GM12801 (cell line): ENCODE data around the gene MMP23B.
"Not testable (repeated sequence)": the region's sequence is repeated elsewhere in the genome, so short reads cannot be mapped to it uniquely, and the experiment has no call there.

Experiments
- TF ChIP-seq, protein P1 (sequence below): IDR thresholded peaks from one replicate; pipeline ENCODE4 v1.5.1; 2011; ENCODE audit warnings: control low read depth; ENCODE audit not compliant: insufficient read length; ENCODE audit errors: extremely low read depth

Gene MMP23B

DNA sequence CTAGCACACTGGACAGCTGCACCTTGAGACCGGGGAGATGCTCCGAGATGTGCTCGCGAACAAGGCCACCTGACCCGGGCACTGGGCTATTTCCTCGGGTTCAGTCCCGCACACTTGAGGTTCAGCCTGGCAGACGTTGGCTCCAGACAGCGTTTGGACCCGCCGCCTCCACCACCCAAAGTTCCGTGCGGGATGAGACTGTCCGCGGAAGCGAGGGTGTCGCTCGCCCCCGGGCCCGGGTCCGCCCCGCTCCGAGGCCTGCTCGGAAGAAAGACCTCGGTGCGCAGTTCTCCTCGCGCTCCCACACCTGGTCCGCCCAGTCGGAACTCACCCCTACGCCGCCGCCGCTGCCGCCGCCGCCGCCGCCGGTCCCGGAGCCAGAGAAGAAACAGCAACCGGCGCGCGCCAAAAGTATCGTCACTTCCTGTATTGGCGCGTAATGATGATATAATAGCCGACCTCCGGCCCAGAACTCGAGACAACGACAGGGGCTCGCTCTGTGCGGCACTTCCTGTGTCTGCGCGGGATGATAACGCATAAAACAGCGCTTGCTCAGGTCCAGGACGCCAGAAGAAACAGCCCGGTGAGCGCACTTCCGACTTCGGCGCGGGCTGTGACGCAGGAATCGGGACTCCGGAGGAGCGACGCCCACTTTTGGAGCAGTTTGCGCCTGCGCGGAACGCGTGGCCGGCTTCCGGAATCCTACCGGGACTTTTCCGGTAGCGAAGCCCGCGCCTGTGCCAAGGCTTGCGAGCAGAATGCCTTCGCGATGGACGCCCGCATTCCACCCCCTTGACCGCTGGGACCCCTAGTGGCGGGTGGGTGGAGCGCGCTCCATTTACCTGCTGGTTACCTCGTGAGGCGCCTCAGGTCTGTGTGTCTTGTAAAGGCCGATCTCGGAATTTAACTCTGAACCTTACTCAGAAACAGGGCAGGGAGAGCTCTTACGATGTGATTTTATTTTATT, 26.9 kb downstream of the MMP23B start, which contains the start of gene CDK11B:
Gene CDK11B (minus strand): TSS at position 422 of the 967 bp plus-strand sequence. CDS start 1,519 bp downstream, outside the sequence.
- TF ChIP-seq, protein P1, sequence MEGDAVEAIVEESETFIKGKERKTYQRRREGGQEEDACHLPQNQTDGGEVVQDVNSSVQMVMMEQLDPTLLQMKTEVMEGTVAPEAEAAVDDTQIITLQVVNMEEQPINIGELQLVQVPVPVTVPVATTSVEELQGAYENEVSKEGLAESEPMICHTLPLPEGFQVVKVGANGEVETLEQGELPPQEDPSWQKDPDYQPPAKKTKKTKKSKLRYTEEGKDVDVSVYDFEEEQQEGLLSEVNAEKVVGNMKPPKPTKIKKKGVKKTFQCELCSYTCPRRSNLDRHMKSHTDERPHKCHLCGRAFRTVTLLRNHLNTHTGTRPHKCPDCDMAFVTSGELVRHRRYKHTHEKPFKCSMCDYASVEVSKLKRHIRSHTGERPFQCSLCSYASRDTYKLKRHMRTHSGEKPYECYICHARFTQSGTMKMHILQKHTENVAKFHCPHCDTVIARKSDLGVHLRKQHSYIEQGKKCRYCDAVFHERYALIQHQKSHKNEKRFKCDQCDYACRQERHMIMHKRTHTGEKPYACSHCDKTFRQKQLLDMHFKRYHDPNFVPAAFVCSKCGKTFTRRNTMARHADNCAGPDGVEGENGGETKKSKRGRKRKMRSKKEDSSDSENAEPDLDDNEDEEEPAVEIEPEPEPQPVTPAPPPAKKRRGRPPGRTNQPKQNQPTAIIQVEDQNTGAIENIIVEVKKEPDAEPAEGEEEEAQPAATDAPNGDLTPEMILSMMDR, result not testable (repeated sequence)

DNA sequence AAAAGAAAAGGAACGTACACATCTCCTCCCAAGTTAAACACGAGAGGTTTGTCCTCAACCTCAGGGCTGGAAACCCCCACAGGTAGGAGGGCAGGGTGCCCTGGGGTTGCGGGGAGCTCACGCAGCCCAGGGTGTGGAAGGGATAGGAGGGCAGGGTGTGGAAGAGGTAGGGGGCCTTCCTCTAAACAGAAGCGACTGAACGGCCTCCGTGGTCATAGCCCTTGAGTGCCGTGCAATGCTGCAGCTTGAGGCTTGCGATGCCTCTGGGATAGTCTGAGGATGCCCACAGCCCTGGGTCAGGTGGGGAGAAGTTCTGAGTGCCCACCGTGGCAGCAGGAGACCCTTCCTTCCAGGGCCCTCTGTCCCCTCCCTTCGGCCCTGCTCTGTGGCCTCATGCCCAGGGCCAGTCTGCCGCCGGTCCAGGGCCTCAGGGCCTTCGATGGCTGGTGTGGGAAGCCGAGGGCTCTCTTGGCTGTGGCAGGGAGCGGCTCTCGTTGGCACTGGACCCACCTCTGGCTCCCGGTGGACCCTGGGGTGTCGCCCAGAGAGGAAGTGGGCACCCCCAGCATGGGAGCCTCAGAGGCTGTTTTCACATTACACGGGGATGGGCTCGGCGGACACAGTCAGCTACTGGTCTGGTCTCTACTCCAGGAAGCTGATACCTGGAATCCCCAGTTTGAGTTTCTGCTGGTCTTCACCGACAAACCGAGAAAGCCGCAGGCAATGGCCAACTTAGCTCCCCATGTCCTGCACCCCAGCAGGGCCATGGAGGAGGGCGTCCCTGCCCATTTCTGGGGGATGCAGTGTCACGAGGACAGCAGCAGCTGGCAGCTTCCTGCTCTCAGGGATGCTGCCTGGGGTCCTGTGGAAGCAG, 33.2 kb downstream of the MMP23B start:
- TF ChIP-seq, protein P1, result no peak

DNA sequence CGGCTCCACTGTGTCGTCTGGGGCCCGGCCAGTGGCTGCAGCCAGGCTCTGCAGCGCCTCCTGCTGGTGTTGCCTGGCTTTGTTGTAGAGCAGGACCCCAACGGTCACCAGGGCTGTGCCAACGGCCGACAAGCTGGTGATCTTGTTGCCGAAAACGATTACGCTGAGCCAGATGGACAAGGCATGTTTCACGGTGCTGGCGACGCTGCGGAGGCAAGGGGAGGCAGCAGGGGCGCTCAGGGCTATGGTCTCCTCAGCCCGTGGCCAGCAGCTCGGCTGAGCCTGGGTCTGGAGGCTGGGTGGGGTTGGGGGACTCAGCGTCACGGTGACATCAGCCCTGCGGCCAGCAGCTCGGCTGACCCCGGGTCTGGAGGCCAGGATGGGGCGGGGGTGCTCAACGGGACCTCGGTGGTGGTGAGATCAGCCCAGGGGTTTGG, 33.9 kb downstream of the MMP23B start:
- TF ChIP-seq, protein P1, result no peak

DNA sequence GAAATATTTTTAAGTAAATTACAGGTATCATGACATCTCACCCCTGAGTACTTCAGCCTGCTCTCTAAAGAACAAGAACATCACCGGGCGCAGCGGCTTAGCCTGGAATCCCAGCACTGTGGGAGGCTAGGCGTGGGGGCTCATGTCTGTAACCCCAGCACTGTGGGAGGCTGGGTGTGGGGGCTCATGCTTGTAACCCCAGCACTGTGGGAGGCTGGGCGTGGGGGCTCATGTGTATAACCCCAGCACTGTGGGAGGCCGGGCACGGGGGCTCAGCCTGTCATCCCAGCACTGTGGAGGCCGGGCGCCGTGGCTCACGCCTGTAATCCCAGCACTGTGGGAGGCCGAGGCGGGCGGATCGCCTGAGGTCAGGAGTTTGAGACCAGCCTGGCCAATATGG, 34.6 kb downstream of the MMP23B start:
- TF ChIP-seq, protein P1, result no peak

DNA sequence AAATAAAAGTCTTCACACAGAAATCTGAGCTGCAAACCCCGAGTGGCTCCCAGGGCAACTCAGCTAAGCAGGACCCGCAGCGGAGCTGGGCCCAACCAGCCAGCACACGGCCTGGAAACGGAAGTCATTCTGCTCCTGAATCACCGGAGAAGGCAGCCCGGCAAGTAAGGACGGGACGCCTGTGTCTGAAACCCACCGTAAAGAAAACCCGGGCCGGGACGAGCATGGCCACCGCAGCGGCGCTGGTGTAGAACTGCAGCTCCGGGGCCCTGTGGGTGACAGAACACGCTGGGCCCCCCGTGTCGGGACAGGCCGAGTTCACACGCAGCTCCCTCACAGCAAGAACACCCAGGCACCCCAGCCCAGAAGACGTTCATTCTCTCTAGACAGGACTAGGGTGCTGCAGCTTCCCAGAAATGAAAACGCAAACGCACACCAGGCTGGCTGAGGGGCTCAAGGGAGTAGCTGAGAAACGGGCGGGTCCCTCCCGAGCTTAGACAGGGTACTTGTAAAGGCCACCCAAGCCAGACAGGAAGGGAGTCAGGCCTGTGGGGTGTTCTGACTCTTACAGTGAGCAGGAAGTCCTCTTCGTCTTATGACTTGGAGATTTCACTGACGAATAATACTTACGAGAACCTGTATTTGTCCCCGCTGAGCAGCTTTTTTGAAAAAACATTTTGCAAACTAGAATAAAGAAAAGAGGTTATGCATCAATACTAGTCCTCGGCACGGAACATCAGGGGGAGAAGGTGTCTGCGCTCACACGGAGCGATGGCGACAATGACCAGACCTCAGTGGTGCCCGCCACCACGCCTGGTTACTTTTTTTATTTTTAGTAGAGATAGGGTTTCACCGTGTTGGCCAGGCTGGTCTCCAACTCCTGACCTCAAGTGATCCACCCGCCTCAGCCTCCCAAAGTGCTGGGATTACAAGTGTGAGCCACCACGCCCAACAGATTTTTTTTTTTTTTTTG, 37.8 kb downstream of the MMP23B start:
- TF ChIP-seq, protein P1, result no peak

DNA sequence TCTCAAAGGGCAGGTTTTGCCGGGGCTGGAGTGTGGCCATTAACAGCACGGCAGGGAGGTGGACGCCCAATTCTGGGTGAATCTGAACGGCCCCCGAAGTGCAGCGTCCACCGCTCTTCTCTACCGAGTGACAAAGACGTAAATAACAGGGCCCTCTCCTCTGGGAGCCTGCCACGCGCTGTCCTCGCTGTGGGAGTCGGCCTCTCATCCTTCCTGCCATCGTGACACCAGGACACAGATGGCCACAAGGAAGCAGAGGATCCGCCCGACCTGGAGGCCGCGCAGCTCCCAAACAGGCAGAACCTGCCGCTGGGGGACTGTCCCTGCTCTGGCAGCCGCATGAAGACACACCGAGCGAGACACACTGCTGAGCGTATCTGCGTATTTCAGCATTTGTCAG, 38.9 kb downstream of the MMP23B start:
- TF ChIP-seq, protein P1, result no peak
